ENCODE data around the gene AKAP13.

The AKAP13 gene

DNA sequence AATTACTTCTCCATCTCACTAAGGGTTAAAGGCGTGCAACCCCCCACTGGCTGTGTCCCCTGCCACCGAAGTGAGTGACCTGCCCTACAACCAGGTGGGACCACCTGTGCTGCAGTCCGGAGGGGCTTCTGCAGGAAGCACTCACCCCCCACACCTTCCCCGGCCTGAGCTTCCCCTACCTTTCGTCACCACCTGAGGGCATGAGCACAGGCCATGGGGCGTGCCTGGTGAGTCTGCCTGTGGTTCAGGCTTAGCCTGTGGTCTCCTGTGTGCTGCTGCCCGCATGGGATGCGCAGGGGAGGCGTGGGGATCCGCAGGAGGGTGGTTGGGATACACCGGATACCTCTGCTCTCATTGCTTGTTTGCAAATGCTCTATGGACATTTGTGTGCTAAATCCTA, 368.3 kb downstream of the AKAP13 start:
- H3K36me3 ChIP-seq (ENCODE audit: low read length): peaks cover 27% of the 10 kb centered on the region

DNA sequence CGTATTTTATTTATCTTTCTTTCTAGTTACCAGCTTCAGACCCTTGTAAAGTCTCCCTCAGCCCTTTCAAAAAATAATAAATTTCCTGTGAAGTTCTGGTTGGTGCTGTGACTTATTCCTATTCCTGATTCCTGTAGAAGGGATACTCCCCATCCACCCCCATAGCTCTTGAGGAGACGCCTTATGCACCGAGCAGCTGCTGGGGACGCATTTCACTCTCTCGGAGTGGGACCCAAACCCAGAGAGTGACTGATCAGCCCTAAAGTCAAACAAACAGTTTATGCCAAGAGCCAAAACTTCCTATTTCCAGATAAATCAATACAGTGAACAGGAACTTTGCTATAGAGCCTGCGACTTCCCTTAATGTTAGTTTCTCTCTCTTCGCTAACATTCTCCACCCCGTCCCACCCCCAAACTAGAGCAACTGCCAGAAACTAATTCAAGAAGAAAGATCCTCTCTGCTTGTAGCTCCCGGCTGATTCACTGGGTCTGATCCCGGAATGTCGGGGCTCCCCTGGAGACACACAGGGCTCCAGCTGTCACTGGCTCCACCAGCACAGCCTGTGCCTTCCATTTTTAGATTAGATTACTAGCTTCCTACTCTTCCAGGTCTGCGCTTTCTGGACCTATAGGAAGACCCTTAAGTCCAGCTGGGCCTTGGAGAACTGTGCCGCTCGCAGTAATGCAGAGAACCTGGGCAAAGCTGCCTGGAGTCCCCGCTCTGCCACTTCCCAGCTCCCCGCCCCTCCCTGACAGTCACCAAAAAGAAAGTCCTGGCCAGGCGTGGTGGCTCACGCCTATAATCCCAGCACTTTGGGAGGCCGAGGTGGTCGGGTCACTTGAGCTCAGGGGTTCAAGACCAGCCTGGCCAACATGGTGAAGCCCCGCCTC, 369.1 kb downstream of the AKAP13 start:
- no peak overlapping the region for H3K27ac ChIP-seq (ENCODE audit: low read depth, low read length)
- no peak overlapping the region for H2AFZ ChIP-seq (ENCODE audit: low read depth, low read length, severe bottlenecking)
- H3K9me3 ChIP-seq (ENCODE audit: insufficient read depth, low read length): no peaks in the 10 kb centered on the region
- H3K9me2 ChIP-seq (replicated peaks; ENCODE audit: insufficient read depth, low read length): no peaks in the 10 kb centered on the region
- H3F3A ChIP-seq (ENCODE audit: insufficient read depth): 0 out of 2 replicates have a peak, but pooled peaks cover 14% of the 10 kb centered on the region
- peaks cover 20% of the 10 kb centered on the region for H3K36me3 ChIP-seq (ENCODE audit: low read length)
- TF ChIP-seq, protein P1, sequence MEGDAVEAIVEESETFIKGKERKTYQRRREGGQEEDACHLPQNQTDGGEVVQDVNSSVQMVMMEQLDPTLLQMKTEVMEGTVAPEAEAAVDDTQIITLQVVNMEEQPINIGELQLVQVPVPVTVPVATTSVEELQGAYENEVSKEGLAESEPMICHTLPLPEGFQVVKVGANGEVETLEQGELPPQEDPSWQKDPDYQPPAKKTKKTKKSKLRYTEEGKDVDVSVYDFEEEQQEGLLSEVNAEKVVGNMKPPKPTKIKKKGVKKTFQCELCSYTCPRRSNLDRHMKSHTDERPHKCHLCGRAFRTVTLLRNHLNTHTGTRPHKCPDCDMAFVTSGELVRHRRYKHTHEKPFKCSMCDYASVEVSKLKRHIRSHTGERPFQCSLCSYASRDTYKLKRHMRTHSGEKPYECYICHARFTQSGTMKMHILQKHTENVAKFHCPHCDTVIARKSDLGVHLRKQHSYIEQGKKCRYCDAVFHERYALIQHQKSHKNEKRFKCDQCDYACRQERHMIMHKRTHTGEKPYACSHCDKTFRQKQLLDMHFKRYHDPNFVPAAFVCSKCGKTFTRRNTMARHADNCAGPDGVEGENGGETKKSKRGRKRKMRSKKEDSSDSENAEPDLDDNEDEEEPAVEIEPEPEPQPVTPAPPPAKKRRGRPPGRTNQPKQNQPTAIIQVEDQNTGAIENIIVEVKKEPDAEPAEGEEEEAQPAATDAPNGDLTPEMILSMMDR (IDR thresholded peaks at IDR 0.05; ENCODE audit: insufficient read depth, low read length, poor library complexity, severe bottlenecking): no peak
- no peak for TF ChIP-seq EZH2phosphoT487 (conservative IDR thresholded peaks at IDR 0.05; ENCODE audit: low read length)
- H3K27me3 ChIP-seq (ENCODE audit: low read length): no peaks in the 10 kb centered on the region
- no peak overlapping the region for H3K4me3 ChIP-seq (ENCODE audit: insufficient read depth, low read length, poor library complexity, severe bottlenecking)
- H3K79me2 ChIP-seq (ENCODE audit: insufficient read depth, low read length): no peaks in the 10 kb centered on the region
- H3K9ac ChIP-seq (ENCODE audit: low read length): no peak overlapping the region
- H3K4me2 ChIP-seq (ENCODE audit: low read depth, low read length, poor library complexity, severe bottlenecking): no peak overlapping the region
- H4K20me1 ChIP-seq (ENCODE audit: low read depth, low read length): no peaks in the 10 kb centered on the region

More for the DNA sequence above, 368.3 kb downstream of the AKAP13 start:
- H3F3A ChIP-seq (ENCODE audit: insufficient read depth): peaks cover 14% of the 10 kb centered on the region; the same call in 1 of the 2 replicates
- no peak for TF ChIP-seq EZH2phosphoT487 (conservative IDR thresholded peaks at IDR 0.05; ENCODE audit: low read length)
- TF ChIP-seq, protein P1 (IDR thresholded peaks at IDR 0.05; ENCODE audit: insufficient read depth, low read length, poor library complexity, severe bottlenecking): no peak
- H3K9me3 ChIP-seq (ENCODE audit: insufficient read depth, low read length): no peaks in the 10 kb centered on the region
- no peaks in the 10 kb centered on the region for H3K79me2 ChIP-seq (ENCODE audit: insufficient read depth, low read length)
- no peaks in the 10 kb centered on the region for H3K27me3 ChIP-seq (ENCODE audit: low read length)
- H2AFZ ChIP-seq (ENCODE audit: low read depth, low read length, severe bottlenecking): no peak overlapping the region
- H3K9me2 ChIP-seq (replicated peaks; ENCODE audit: insufficient read depth, low read length): no peaks in the 10 kb centered on the region
- no peak overlapping the region for H3K27ac ChIP-seq (ENCODE audit: low read depth, low read length)
- H3K4me3 ChIP-seq (ENCODE audit: insufficient read depth, low read length, poor library complexity, severe bottlenecking): no peak overlapping the region
- H3K4me2 ChIP-seq (ENCODE audit: low read depth, low read length, poor library complexity, severe bottlenecking): no peak overlapping the region
- no peak overlapping the region for H3K9ac ChIP-seq (ENCODE audit: low read length)
- H4K20me1 ChIP-seq (ENCODE audit: low read depth, low read length): no peaks in the 10 kb centered on the region; the same call in 1 of the 2 replicates

DNA sequence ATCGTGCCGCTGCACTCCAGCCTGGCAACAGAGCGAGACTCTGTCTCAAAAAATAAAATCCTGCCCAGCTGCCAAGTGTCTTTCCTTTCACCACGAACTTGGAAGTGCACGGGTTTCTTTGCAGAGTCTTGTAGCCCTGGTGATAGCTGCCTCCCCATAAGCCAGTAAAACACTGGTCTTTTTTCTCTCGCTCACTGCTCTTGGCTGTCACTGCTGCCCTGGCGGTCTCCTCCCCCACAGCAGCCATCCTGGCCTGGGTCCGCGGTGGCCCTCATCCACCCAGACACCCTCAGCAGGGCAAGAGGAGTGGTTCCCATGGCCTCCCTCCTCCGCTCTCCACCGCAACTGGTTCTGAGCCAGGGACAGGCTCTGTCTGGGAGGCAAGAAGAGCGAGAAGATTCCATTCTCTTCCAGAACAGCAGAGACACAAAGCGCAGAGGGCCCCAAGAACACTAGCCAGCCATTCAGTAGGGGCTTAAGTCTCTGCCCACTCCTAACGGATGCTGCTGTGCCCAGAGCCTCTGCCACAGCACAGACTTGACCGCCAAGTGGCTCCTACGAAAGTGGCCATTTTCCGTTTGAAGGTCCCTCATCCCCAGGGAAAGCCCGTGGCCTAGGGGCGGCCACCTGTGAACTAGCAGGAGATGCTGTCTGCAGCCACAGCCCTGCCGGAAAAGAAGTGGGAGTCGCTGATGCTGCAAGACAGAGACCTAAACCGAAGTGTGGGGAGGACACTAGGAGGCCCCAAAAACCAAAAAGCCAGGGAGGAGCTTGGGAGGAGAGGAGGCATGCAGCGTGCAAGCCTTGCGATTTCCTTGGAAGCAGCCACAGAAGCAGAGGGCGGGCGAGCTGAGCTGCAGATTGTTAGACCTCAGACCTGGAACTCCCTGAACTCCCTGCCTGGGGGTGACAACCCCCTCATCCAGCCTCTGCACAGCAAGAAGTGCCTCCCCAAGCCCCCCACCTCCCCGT, 370.2 kb downstream of the AKAP13 start:
- no peak overlapping the region for H3K9ac ChIP-seq (ENCODE audit: low read length)

More for the DNA sequence above, 370.2 kb downstream of the AKAP13 start:
- TF ChIP-seq, protein P1 (IDR thresholded peaks at IDR 0.05; ENCODE audit: insufficient read depth, low read length, poor library complexity, severe bottlenecking): no peak
- TF ChIP-seq EZH2phosphoT487 (conservative IDR thresholded peaks at IDR 0.05; ENCODE audit: low read length): no peak
- peaks cover 15% of the 10 kb centered on the region for H3K36me3 ChIP-seq (ENCODE audit: low read length)
- no peak overlapping the region for H3K27ac ChIP-seq (ENCODE audit: low read depth, low read length)
- no peaks in the 10 kb centered on the region for H3K27me3 ChIP-seq (ENCODE audit: low read length)
- no peaks in the 10 kb centered on the region for H3K9me2 ChIP-seq (replicated peaks; ENCODE audit: insufficient read depth, low read length)
- H3K9me3 ChIP-seq (ENCODE audit: insufficient read depth, low read length): no peaks in the 10 kb centered on the region
- H4K20me1 ChIP-seq (ENCODE audit: low read depth, low read length): no peaks in the 10 kb centered on the region
- no peak overlapping the region for H3K4me2 ChIP-seq (ENCODE audit: low read depth, low read length, poor library complexity, severe bottlenecking)
- H3K4me3 ChIP-seq (ENCODE audit: insufficient read depth, low read length, poor library complexity, severe bottlenecking): no peak overlapping the region
- no peaks in the 10 kb centered on the region for H3K79me2 ChIP-seq (ENCODE audit: insufficient read depth, low read length)
- no peak overlapping the region for H2AFZ ChIP-seq (ENCODE audit: low read depth, low read length, severe bottlenecking)
- H3F3A ChIP-seq (ENCODE audit: insufficient read depth): 0 out of 2 replicates have a peak, but pooled peaks cover 14% of the 10 kb centered on the region

Measured in SU-DHL-6 (cell line).